H9 (cell line): ENCODE measurements around the gene CST6. TPM values are rescaled to one million over a fixed set of nuclear protein-coding genes. Genes with fewer than 3 reads are reported as not detected.

Experiments used
- DNase-seq: peaks from one replicate; pipeline ENCODE4 v3.0.0-alpha.2; 2017
- H2AFZ ChIP-seq: one replicate; pipeline ENCODE4 v1.6.1; 2013; ENCODE audit warnings: mild to moderate bottlenecking, low read length, control low read depth, moderate library complexity
- H2AK5ac ChIP-seq: 2 replicates; pipeline ENCODE4 v1.6.1; 2013; ENCODE audit warnings: low read length, control low read depth, mixed read lengths; ENCODE audit not compliant: insufficient read length
- H2BK120ac ChIP-seq: one replicate; pipeline ENCODE4 v1.6.1; 2013; ENCODE audit warnings: low read depth, mild to moderate bottlenecking, low read length, control low read depth, inconsistent platforms; ENCODE audit not compliant: poor library complexity, severe bottlenecking
- H2BK12ac ChIP-seq: 2 replicates; pipeline ENCODE4 v1.6.1; 2013; ENCODE audit warnings: low read length, control low read depth, mixed read lengths, low read depth; ENCODE audit not compliant: insufficient read length
- H2BK15ac ChIP-seq: 2 replicates; pipeline ENCODE4 v1.6.1; 2013; ENCODE audit warnings: low read depth, low read length, control low read depth
- H2BK20ac ChIP-seq: one replicate; pipeline ENCODE4 v1.6.1; 2013; ENCODE audit warnings: low read depth, mild to moderate bottlenecking, low read length, control low read depth, inconsistent platforms; ENCODE audit not compliant: poor library complexity, severe bottlenecking
- H2BK5ac ChIP-seq: 2 replicates; pipeline ENCODE4 v1.6.1; 2013; ENCODE audit warnings: low read length, control low read depth, mixed read lengths; ENCODE audit not compliant: insufficient read length
- H3K14ac ChIP-seq: 2 replicates; pipeline ENCODE4 v1.6.1; 2013; ENCODE audit warnings: low read length, control low read depth; ENCODE audit not compliant: insufficient read depth
- H3K18ac ChIP-seq: 2 replicates; pipeline ENCODE4 v1.6.1; 2013; ENCODE audit warnings: low read depth, mild to moderate bottlenecking, mixed read lengths, low read length, control low read depth; ENCODE audit not compliant: insufficient read length
- H3K23ac ChIP-seq: 2 replicates; pipeline ENCODE4 v1.6.1; 2013; ENCODE audit warnings: low read length, control low read depth, mixed read lengths, low read depth; ENCODE audit not compliant: insufficient read length
- H3K23me2 ChIP-seq: 2 replicates; pipeline ENCODE4 v1.6.1; 2013; ENCODE audit warnings: low read depth, mild to moderate bottlenecking, mixed read lengths, low read length, control low read depth; ENCODE audit not compliant: insufficient read length, poor library complexity, severe bottlenecking
- H3K27ac ChIP-seq: 2 replicates; pipeline ENCODE4 v1.5.1; 2013; ENCODE audit warnings: low read length, control low read depth, mixed read lengths, low read depth; ENCODE audit not compliant: insufficient read length
- H3K27me3 ChIP-seq: 2 replicates; pipeline ENCODE4 v1.6.1; 2013; ENCODE audit warnings: low read length, control low read depth, inconsistent platforms; ENCODE audit not compliant: insufficient read depth
- H3K4ac ChIP-seq: 2 replicates; pipeline ENCODE4 v1.6.1; 2013; ENCODE audit warnings: low read depth, mild to moderate bottlenecking, control low read depth, inconsistent platforms, low read length, moderate library complexity
- H3K4me1 ChIP-seq: 2 replicates; pipeline ENCODE4 v1.6.1; 2013; ENCODE audit warnings: low read length, control low read depth, inconsistent platforms; ENCODE audit not compliant: insufficient read depth
- H3K4me2 ChIP-seq: 2 replicates; pipeline ENCODE4 v1.6.1; 2013; ENCODE audit warnings: low read length, control low read depth, mixed read lengths; ENCODE audit not compliant: insufficient read length, insufficient read depth
- H3K56ac ChIP-seq: 2 replicates; pipeline ENCODE4 v1.6.1; 2013; ENCODE audit warnings: low read depth, mild to moderate bottlenecking, mixed read lengths, low read length, control low read depth; ENCODE audit not compliant: insufficient read length
- H3K79me1 ChIP-seq: 2 replicates; pipeline ENCODE4 v1.6.1; 2013; ENCODE audit warnings: low read depth, mild to moderate bottlenecking, moderate library complexity, low read length, control low read depth, inconsistent platforms; ENCODE audit not compliant: insufficient read depth, poor library complexity, severe bottlenecking
- H3K79me2 ChIP-seq: 2 replicates; pipeline ENCODE4 v1.6.1; 2013; ENCODE audit warnings: low read length, control low read depth, inconsistent platforms; ENCODE audit not compliant: insufficient read depth
- H3K9ac ChIP-seq: 2 replicates; pipeline ENCODE4 v1.6.1; 2013; ENCODE audit warnings: low read length, control low read depth, mixed read lengths; ENCODE audit not compliant: insufficient read length; ENCODE audit errors: extremely low read depth
- H3K9me3 ChIP-seq: one replicate; pipeline ENCODE4 v1.6.1; 2013; ENCODE audit warnings: low read depth, low read length, inconsistent platforms; ENCODE audit not compliant: control insufficient read depth
- H3T11ph ChIP-seq: one replicate; pipeline ENCODE4 v1.6.1; 2013; ENCODE audit warnings: mild to moderate bottlenecking, low read length, control low read depth, inconsistent platforms
- H4K20me1 ChIP-seq: one replicate; pipeline ENCODE4 v1.6.1; 2013; ENCODE audit not compliant: control insufficient read depth, insufficient read length, insufficient read depth
- H4K5ac ChIP-seq: 2 replicates; pipeline ENCODE4 v1.6.1; 2013; ENCODE audit warnings: low read depth, mild to moderate bottlenecking, mixed read lengths, low read length, control low read depth; ENCODE audit not compliant: insufficient read length
- H4K8ac ChIP-seq: replicated peaks from 2 replicates; pipeline ENCODE4 v1.6.1; 2013; ENCODE audit warnings: low read length, control low read depth, mixed read lengths, low read depth; ENCODE audit not compliant: insufficient read length
- H4K91ac ChIP-seq: 2 replicates; pipeline ENCODE4 v1.6.1; 2013; ENCODE audit warnings: low read depth, mild to moderate bottlenecking, moderate library complexity, mixed read lengths, low read length, control low read depth; ENCODE audit not compliant: insufficient read length
- H3K27ac Mint-ChIP-seq, 3 experiments: 2 replicates in 2 of 3; 3 replicates in 1 of 3; pipeline ENCODE4 v1.8.0; 2020 to 2021; ENCODE audit warnings: mixed read lengths in 3 of 3, mild to moderate bottlenecking in 1 of 3, moderate library complexity in 1 of 3
- H3K27me3 Mint-ChIP-seq: 2 replicates; pipeline ENCODE4 v1.8.0; 2021; ENCODE audit warnings: low read depth, mild to moderate bottlenecking, moderate library complexity, mixed read lengths
- H3K36me3 Mint-ChIP-seq, 3 experiments: 2 replicates in 2 of 3; 3 replicates in 1 of 3; pipeline ENCODE4 v1.8.0; 2020 to 2021; ENCODE audit warnings: low read depth in 3 of 3, mixed read lengths in 3 of 3; ENCODE audit not compliant: insufficient read depth in 1 of 3
- H3K4me1 Mint-ChIP-seq, 2 experiments: 2 replicates each; pipeline ENCODE4 v1.8.0; 2020; ENCODE audit warnings: mixed read lengths in 2 of 2
- H3K4me3 Mint-ChIP-seq, 2 experiments: 2 replicates in 1 of 2; 3 replicates in 1 of 2; pipeline ENCODE4 v1.8.0; 2020 to 2021; ENCODE audit warnings: mild to moderate bottlenecking in 2 of 2, mixed read lengths in 2 of 2, moderate library complexity in 1 of 2
- H3K9me3 Mint-ChIP-seq, 2 experiments: 2 replicates in 1 of 2; 3 replicates in 1 of 2; pipeline ENCODE4 v1.8.0; 2020; ENCODE audit warnings: mild to moderate bottlenecking in 2 of 2, mixed read lengths in 2 of 2, moderate library complexity in 1 of 2
- WGBS: extraction: QIAGEN DNeasy Blood & Tissue Kit; methylation state at CpG from one replicate; pipeline ENCODE4 v1.1.7; 2013; ENCODE audit warnings: missing lambda C conversion rate, low lambda C conversion rate, mixed read lengths; ENCODE audit not compliant: insufficient read length; ENCODE audit errors: extremely low coverage; 5-methylcytosine and 5-hydroxymethylcytosine counted together
- total RNA-seq: library from RNA; stranded (reverse); gene quantifications from 2 replicates; pipeline ENCODE4 v1.2.1, GENCODE V29; 2021
- TF ChIP-seq, protein P1 (sequence below): fragments of 200-600 bp; sonication (generic); conservative IDR thresholded peaks from 3 replicates; pipeline ENCODE4 v1.8.0; 2021; ENCODE audit warnings: antibody characterized with exemption, mild to moderate bottlenecking

Gene CST6
- total RNA-seq, 1 experiment from 2014 or later, result not detected

DNA sequence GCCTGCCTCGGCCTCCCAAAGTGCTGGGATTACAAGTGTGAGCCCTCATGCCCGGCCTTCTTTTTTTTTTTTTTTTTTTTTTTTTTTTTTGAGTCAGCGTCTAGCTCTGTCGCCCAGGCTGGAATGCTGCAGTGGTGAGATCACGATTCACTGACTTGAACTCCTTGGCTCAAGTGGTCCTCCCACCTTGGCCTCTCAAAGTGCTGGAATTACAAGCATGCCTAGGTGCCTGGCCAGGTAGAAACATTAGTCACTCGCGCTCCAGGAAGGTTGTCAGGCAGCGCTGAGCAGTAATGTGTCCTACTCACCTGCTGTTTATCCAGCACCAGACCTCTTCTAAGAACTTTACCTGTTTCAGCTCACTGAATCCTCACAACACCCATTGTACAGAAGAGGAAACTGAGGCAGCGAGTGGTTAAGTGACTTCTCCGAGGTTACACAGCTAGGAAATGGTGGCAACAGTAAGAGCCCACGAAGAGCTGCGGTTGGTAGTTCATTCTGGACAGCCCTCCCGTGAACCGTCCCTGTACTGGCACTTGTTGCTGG lies 496 bp upstream of the CST6 start:
- Histone ChIP-seq H4K8ac (no peak overlapping the region), H3K14ac (no peak overlapping the region), H3K18ac (no peak overlapping the region), H2BK15ac (no peak overlapping the region), H3K9ac (no peak overlapping the region), H3K56ac (no peak overlapping the region), H3K4me1 (no peaks in the 10 kb centered on the region), H3K9me3 (no peaks in the 10 kb centered on the region), H3T11ph (no peak overlapping the region), H4K20me1 (no peaks in the 10 kb centered on the region), H2BK12ac (no peak overlapping the region), H2AK5ac (no peak overlapping the region), H3K4me2 (peak overlapping the region; percentile 38), H2BK120ac (no peak overlapping the region), H3K27me3 (peaks cover 4% of the 10 kb centered on the region; the same call in 1 of the 2 replicates), H2BK5ac (no peak overlapping the region), H3K4ac (no peak overlapping the region), H3K23ac (no peak overlapping the region), H3K79me2 (no peaks in the 10 kb centered on the region), H2AFZ (no peak overlapping the region), H3K79me1 (no peaks in the 10 kb centered on the region), H4K5ac (no peak overlapping the region), H4K91ac (no peak overlapping the region), H2BK20ac (no peak overlapping the region), H3K23me2 (peaks cover 5% of the 10 kb centered on the region), H3K27ac (no peak overlapping the region)
- Mint-ChIP-seq H3K36me3 (no peaks in the 10 kb centered on the region), H3K27me3 (no peaks in the 10 kb centered on the region; the same call in 1 of the 2 replicates), H3K27ac (no peak overlapping the region), H3K4me3 (no peak overlapping the region), H3K4me1 (peaks cover 16 to 30% of the 10 kb centered on the region in 2 experiments), H3K9me3 (no peaks in the 10 kb centered on the region)
- peak; percentile 71 for DNase-seq
- no CpG with 5 or more reads among the region's 14 CpGs for WGBS
- TF ChIP-seq, protein P1, sequence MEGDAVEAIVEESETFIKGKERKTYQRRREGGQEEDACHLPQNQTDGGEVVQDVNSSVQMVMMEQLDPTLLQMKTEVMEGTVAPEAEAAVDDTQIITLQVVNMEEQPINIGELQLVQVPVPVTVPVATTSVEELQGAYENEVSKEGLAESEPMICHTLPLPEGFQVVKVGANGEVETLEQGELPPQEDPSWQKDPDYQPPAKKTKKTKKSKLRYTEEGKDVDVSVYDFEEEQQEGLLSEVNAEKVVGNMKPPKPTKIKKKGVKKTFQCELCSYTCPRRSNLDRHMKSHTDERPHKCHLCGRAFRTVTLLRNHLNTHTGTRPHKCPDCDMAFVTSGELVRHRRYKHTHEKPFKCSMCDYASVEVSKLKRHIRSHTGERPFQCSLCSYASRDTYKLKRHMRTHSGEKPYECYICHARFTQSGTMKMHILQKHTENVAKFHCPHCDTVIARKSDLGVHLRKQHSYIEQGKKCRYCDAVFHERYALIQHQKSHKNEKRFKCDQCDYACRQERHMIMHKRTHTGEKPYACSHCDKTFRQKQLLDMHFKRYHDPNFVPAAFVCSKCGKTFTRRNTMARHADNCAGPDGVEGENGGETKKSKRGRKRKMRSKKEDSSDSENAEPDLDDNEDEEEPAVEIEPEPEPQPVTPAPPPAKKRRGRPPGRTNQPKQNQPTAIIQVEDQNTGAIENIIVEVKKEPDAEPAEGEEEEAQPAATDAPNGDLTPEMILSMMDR, result no peak
